ENCODE results near the gene POLG.

GRCh38 chr15:89333011-89333860 is 1.4 kb downstream of the POLG start:
- TF ChIP-seq POLR2A (IDR thresholded peaks at IDR 0.05; ENCODE audit: low read depth, low read length) (no peak), USF2 (IDR thresholded peaks at IDR 0.05; ENCODE audit: low read depth, low read length) (no peak), CTCF (conservative IDR thresholded peaks at IDR 0.05; ENCODE audit: low read depth, low read length) (no peak), SMC3 (IDR thresholded peaks at IDR 0.05; ENCODE audit: low read depth, low read length) (no peak), RAD21 (IDR thresholded peaks at IDR 0.05; ENCODE audit: low read length) (no peak), FOS (IDR thresholded peaks at IDR 0.05; ENCODE audit: low read depth, low read length) (no peak), RFX5 (IDR thresholded peaks at IDR 0.05; ENCODE audit: low read depth, low read length) (no peak)

Measured in IMR-90 (cell line).